ENCODE results near the gene DMPK.
"Not testable (repeated sequence)": the region's sequence is repeated elsewhere in the genome, so short reads cannot be mapped to it uniquely, and the experiment has no call there.

DMPK gene

DNA sequence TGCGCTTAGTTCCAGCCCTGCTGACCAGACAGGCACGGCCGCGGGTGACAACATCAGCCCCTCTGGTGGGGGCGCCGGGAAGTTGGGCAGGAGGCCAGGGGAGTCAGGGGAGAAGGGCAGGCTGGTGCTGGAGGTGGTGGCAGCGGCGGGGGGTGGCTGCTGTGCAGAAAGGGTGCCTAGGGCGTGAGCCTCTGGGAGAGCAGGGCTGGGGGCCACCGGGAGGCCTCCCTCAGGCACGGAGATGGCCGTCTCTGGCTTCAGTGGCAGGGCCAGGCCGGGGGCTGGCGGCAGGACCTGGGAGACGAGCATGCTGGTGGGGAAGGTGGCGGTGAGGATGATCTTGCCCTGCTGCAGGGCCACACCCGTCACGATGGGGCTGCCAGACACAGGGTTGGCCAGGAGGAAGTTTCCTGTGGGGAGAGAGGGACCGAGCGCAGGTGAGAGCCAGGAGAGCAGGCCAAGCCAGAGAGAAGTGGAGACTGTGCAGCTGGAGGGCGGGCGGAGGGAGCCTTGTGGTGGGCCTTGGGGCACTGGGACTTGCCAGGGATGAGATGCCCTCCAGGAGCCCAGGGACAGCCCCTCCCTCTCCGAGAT lies 16.5 kb downstream of the DMPK start:
- peaks cover 19% of the 10 kb centered on the region for H3K4me1 Mint-ChIP-seq
- peaks cover 89% of the 10 kb centered on the region for H3K27me3 Mint-ChIP-seq
- H3K9me3 Mint-ChIP-seq = no peaks in the 10 kb centered on the region
- CTCF ChIA-PET = interaction anchor here (1.3 to 1.4 kb wide), 2 partner anchors 14 to 34 kb away, joined by 3 to 4 read pairs; no protein-coding TSS in a partner anchor
- no peaks in the 10 kb centered on the region for H3K36me3 Mint-ChIP-seq
- no peak for DNase-seq
- no peak overlapping the region for H3K27ac Mint-ChIP-seq
- H3K4me3 Mint-ChIP-seq = no peak overlapping the region

DNA sequence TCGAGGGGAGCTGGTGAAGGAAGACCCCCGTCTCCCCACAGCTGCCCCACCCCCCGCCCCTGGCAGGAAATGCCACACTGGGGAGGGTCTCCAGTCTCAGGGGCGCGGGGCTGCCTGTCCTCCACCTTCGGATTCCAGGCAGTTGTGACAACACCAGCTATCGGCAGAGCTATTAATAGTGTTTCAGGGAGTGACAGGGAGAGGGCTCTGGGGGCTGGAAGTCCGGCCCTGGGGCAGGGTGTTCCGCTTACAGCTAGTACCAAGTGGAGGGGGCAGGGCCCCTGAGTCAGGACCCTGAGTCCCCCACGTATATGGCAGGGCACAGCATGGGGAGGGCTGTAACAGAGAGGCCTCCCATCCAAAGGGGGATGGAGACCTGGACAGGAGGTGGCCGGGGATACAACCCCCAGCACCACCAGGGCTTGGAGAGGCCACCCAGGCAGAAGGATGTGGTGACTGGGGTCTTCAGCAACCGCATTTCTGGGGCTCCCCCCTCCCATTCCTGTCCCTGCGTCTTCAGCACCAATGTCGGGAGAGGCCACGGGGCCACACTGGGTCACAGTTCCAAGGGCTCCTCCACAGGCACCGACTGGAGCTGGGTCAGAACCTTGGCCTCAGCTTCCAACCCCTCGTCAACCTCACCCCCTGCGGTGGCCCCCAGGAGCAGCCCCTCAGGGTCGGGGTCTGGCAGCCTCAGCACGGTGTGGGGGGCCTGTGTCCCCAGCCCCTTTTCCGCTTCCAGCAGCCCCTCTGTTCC lies 17.2 kb downstream of the DMPK start:
- Mint-ChIP-seq H3K4me1 (peaks cover 13% of the 10 kb centered on the region), H3K27ac (no peak overlapping the region), H3K36me3 (no peaks in the 10 kb centered on the region), H3K4me3 (no peak overlapping the region), H3K9me3 (no peaks in the 10 kb centered on the region), H3K27me3 (peaks cover 86% of the 10 kb centered on the region)
- CTCF ChIA-PET = interaction anchor here (1.3 to 1.4 kb wide), 2 partner anchors 14 to 34 kb away, joined by 3 to 4 read pairs; no protein-coding TSS in a partner anchor
- DNase-seq = no peak

DNA sequence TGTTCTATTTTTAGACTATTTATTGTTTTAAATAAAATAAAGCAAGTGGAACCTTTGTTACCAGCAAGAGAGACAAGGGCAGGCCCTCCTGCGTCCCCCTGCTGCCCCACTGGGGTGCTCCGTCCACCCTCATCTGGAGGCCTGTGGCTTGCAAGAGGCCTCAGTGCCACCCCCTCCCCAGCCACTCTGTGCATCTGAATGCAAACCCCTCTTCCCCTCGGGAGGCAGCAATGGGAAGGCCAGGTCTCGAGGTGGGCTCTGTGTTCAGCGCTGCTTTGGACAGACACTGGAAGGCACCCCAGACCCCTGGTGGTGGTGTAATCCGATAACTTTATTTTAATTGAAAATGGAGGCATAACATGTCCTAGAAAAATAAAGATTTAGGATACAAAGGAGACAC lies 17.8 kb downstream of the DMPK start:
- Mint-ChIP-seq H3K4me3 (no peak overlapping the region), H3K36me3 (no peaks in the 10 kb centered on the region), H3K27ac (no peak overlapping the region)

GRCh38 chr19:45763691-45764294 lies 18.5 kb downstream of the DMPK start:
- peaks cover 85% of the 10 kb centered on the region for H3K27me3 Mint-ChIP-seq
- no peaks in the 10 kb centered on the region for H3K36me3 Mint-ChIP-seq
- H3K9me3 Mint-ChIP-seq = no peaks in the 10 kb centered on the region
- CTCF ChIA-PET = interaction anchor here (1.0 kb wide), 1 partner anchor 15 kb away, joined by 3 read pairs; no protein-coding TSS in a partner anchor
- no peak overlapping the region for H3K27ac Mint-ChIP-seq
- peaks cover 5% of the 10 kb centered on the region for H3K4me1 Mint-ChIP-seq
- no peak for DNase-seq
- no peak overlapping the region for H3K4me3 Mint-ChIP-seq

More for the DNA sequence above, 17.8 kb downstream of the DMPK start:
- Mint-ChIP-seq H3K9me3 (no peaks in the 10 kb centered on the region), H3K4me1 (peaks cover 8% of the 10 kb centered on the region), H3K27me3 (peaks cover 84% of the 10 kb centered on the region)
- DNase-seq = no peak
- CTCF ChIA-PET = interaction anchor here (1.0 to 1.4 kb wide), 2 partner anchors 15 to 35 kb away, joined by 3 read pairs; no protein-coding TSS in a partner anchor

- CTCF ChIA-PET = interaction anchor here (1.0 kb wide), 1 partner anchor 16 kb away, joined by 3 read pairs; no protein-coding TSS in a partner anchor
- Mint-ChIP-seq H3K27ac (no peak overlapping the region), H3K36me3 (no peaks in the 10 kb centered on the region), H3K27me3 (peaks cover 83% of the 10 kb centered on the region), H3K4me3 (no peak overlapping the region), H3K4me1 (peaks cover 3% of the 10 kb centered on the region), H3K9me3 (no peaks in the 10 kb centered on the region)
- DNase-seq = no peak
Observed at GRCh38 chr19:45762870-45763631, 19.2 kb downstream of the DMPK start.

GRCh38 chr19:45761714-45762113 lies 20.6 kb downstream of the DMPK start:
- H3K27ac Mint-ChIP-seq = no peak overlapping the region
- CTCF ChIA-PET = no interaction called here
- peaks cover 79% of the 10 kb centered on the region for H3K27me3 Mint-ChIP-seq
- DNase-seq = no peak
- no peaks in the 10 kb centered on the region for H3K36me3 Mint-ChIP-seq
- H3K4me3 Mint-ChIP-seq = no peak overlapping the region
- H3K4me1 Mint-ChIP-seq = no peaks in the 10 kb centered on the region
- H3K9me3 Mint-ChIP-seq = no peaks in the 10 kb centered on the region

DNA sequence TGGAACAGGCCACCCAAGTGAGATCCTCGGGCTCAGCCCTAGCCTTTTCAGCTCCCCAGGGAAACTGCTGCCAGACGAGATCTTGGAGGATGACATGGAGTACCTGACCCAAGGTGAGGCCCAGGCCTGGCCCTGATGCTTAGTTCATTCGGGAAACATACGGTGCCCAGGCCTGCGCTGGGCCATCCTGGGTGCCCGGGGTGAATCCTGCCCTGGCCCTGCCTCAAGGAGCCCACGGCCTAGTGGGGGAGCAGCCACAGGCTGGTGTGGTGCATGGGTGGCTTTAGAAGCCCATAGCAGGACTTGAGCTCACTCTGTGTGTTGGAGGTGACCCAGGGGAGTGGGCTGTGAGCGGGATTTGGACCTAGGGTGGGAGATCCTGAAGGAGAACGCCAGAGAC lies 23.4 kb downstream of the DMPK start:
- no peak for DNase-seq
- Mint-ChIP-seq H3K9me3 (no peaks in the 10 kb centered on the region), H3K27ac (no peak overlapping the region), H3K4me3 (no peak overlapping the region), H3K36me3 (no peaks in the 10 kb centered on the region), H3K4me1 (no peaks in the 10 kb centered on the region), H3K27me3 (peaks cover 59% of the 10 kb centered on the region)
- CTCF ChIA-PET = no interaction called here

GRCh38 chr19:45757695-45758094 lies 24.6 kb downstream of the DMPK start:
- H3K27ac Mint-ChIP-seq = no peak overlapping the region

GRCh38 chr19:45754323-45754722 lies 28.0 kb downstream of the DMPK start:
- H3K4me1 Mint-ChIP-seq = no peaks in the 10 kb centered on the region
- no peak overlapping the region for H3K27ac Mint-ChIP-seq
- H3K36me3 Mint-ChIP-seq = no peaks in the 10 kb centered on the region
- no peak for DNase-seq
- H3K9me3 Mint-ChIP-seq = no peaks in the 10 kb centered on the region
- peaks cover 29% of the 10 kb centered on the region for H3K27me3 Mint-ChIP-seq
- CTCF ChIA-PET = no interaction called here
- H3K4me3 Mint-ChIP-seq = no peak overlapping the region

More at GRCh38 chr19:45757695-45758094, 24.6 kb downstream of the DMPK start:
- no peaks in the 10 kb centered on the region for H3K4me1 Mint-ChIP-seq
- no peaks in the 10 kb centered on the region for H3K36me3 Mint-ChIP-seq
- no peaks in the 10 kb centered on the region for H3K9me3 Mint-ChIP-seq
- DNase-seq = no peak
- CTCF ChIA-PET = no interaction called here
- peaks cover 50% of the 10 kb centered on the region for H3K27me3 Mint-ChIP-seq
- no peak overlapping the region for H3K4me3 Mint-ChIP-seq

DNA sequence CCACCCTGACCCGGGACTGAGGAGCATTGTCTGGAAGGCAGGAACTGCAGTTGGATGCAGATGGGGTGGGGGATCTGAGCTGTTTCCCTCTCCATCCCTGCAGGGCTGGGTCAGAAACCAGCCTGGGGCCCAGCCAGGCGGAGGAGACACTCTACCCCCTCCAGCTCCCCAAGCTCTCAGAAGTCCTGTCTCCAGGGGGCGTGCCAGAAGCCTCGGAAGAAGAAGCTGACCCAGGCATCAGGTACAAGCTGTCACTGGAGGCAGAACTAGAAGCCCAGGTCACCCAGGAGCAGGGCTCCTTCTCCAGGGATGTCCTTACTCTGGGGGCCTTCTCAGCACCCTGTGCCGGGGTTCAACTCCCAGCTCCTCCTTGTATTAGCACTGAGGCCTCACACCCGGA lies 28.7 kb downstream of the DMPK start:
- Mint-ChIP-seq H3K27me3 (peaks cover 21% of the 10 kb centered on the region), H3K4me3 (no peak overlapping the region), H3K4me1 (no peaks in the 10 kb centered on the region), H3K36me3 (no peaks in the 10 kb centered on the region), H3K27ac (no peak overlapping the region), H3K9me3 (no peaks in the 10 kb centered on the region)
- DNase-seq = no peak
- CTCF ChIA-PET = no interaction called here

DNA sequence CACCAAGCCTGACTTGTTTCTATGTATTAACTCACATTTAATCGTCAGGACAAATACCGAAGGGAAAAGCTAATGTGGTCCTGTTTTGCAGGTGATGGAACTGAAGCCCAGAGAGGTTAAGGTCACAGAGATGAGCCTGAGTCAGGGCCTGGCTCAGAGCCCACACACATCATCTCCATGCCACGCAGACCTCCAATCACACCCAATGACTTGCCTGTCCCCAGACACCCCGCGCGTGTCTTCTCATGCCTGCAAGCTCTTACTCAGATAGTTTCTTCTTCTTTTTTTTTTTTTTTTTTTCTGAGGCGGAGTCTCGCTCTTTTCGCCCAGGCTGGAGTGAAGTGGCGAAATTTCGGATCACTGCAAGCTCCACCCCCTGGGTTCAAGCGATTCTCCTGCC lies 29.7 kb downstream of the DMPK start:
- H3K36me3 Mint-ChIP-seq = no peaks in the 10 kb centered on the region
- no peak for DNase-seq
- CTCF ChIA-PET = no interaction called here
- H3K4me1 Mint-ChIP-seq = no peaks in the 10 kb centered on the region
- H3K9me3 Mint-ChIP-seq = no peaks in the 10 kb centered on the region
- H3K27ac Mint-ChIP-seq = no peak overlapping the region
- H3K4me3 Mint-ChIP-seq = no peak overlapping the region
- H3K27me3 Mint-ChIP-seq = peaks cover 22% of the 10 kb centered on the region

GRCh38 chr19:45751483-45751882 lies 30.8 kb downstream of the DMPK start:
- H3K36me3 Mint-ChIP-seq, H3K9me3 Mint-ChIP-seq, H3K27ac Mint-ChIP-seq, H3K4me1 Mint-ChIP-seq, CTCF ChIA-PET, DNase-seq, H3K4me3 Mint-ChIP-seq: not testable (repeated sequence)
- peaks cover 19% of the 10 kb centered on the region for H3K27me3 Mint-ChIP-seq

GRCh38 chr19:45747513-45747912 lies 34.8 kb downstream of the DMPK start:
- H3K4me3 Mint-ChIP-seq = no peak overlapping the region
- CTCF ChIA-PET = no interaction called here
- no peaks in the 10 kb centered on the region for H3K9me3 Mint-ChIP-seq
- no peak for DNase-seq
- H3K4me1 Mint-ChIP-seq = no peaks in the 10 kb centered on the region
- H3K27ac Mint-ChIP-seq = no peak overlapping the region
- H3K36me3 Mint-ChIP-seq = no peaks in the 10 kb centered on the region
- H3K27me3 Mint-ChIP-seq = peaks cover 41% of the 10 kb centered on the region

GRCh38 chr19:45746866-45747265 lies 35.4 kb downstream of the DMPK start:
- H3K4me1 Mint-ChIP-seq = no peaks in the 10 kb centered on the region
- no peaks in the 10 kb centered on the region for H3K9me3 Mint-ChIP-seq
- no peak for DNase-seq
- H3K4me3 Mint-ChIP-seq = no peak overlapping the region
- H3K27ac Mint-ChIP-seq = no peak overlapping the region
- no peaks in the 10 kb centered on the region for H3K36me3 Mint-ChIP-seq
- CTCF ChIA-PET = no interaction called here
- peaks cover 48% of the 10 kb centered on the region for H3K27me3 Mint-ChIP-seq
